Mesenteric fat pad (tissue), 1 donor: Measurements from ENCODE around the gene OR8K5. TPM values are rescaled to one million over a fixed set of nuclear protein-coding genes. Genes with fewer than 3 reads are reported as not detected.
"Not testable (repeated sequence)": the region's sequence is repeated elsewhere in the genome, so short reads cannot be mapped to it uniquely, and the experiment has no call there.

Experiments used
- DNase-seq: peaks from one replicate; pipeline ENCODE4 v3.0.0-alpha.2; 2020; ENCODE audit warnings: low spot score
- long read RNA-seq: library from polyadenylated mRNA; unstranded; transcript quantifications from one replicate; pipeline ENCODE4 v2.0.0, GENCODE V29; 2020
- total RNA-seq: library from RNA; stranded (reverse); fragmentation: NEBNext Ultra II Directional; extraction: Animal tissue kit (Norgen Biotek cat#: 25700); gene quantifications from one replicate; pipeline ENCODE4 v1.2.1, GENCODE V29; 2021
- donor health status: DM: yes; HTN: yes; CAD: no.

Gene OR8K5
- total RNA-seq = not detected
- long read RNA-seq = 0 reads

GRCh38 chr11:56160217-56160616 is at the start of gene OR8K5:
OR8K5 (minus strand) TSS chr11:56160317; CDS start chr11:56160317, 0 bp downstream.
- no peak for DNase-seq

- DNase-seq = no peak
Measured at GRCh38 chr11:56207790-56208189, 47.7 kb upstream of the OR8K5 start.

- DNase-seq = no peak
Measured at GRCh38 chr11:56197367-56197766, 37.2 kb upstream of the OR8K5 start.

GRCh38 chr11:56196705-56197104 is 36.6 kb upstream of the OR8K5 start:
- DNase-seq = no peak

- DNase-seq = no peak
Measured at GRCh38 chr11:56188602-56189001, 28.5 kb upstream of the OR8K5 start.

- no peak for DNase-seq
Measured at GRCh38 chr11:56183459-56183858, 23.3 kb upstream of the OR8K5 start.

GRCh38 chr11:56176318-56176717 is 16.2 kb upstream of the OR8K5 start, which contains the start of gene OR5J2:
OR5J2 (plus strand) TSS chr11:56176618; CDS start chr11:56176618, 0 bp downstream.
- no peak for DNase-seq

- no peak for DNase-seq
Measured at GRCh38 chr11:56172256-56172830, 12.2 kb upstream of the OR8K5 start.

- no peak for DNase-seq
Measured at GRCh38 chr11:56163804-56164203, 3.7 kb upstream of the OR8K5 start.

- DNase-seq = no peak
Measured at GRCh38 chr11:56152333-56152732, 7.8 kb downstream of the OR8K5 start.

GRCh38 chr11:56151376-56151775 is 8.7 kb downstream of the OR8K5 start:
- no peak for DNase-seq

GRCh38 chr11:56143681-56144080 is 16.4 kb downstream of the OR8K5 start:
- DNase-seq = not testable (repeated sequence)

- no peak for DNase-seq
Measured at GRCh38 chr11:56140151-56140661, 19.9 kb downstream of the OR8K5 start, which contains the start of gene OR8J3. OR8J3 (minus strand) TSS chr11:56140201; CDS start chr11:56137718, 2,483 bp downstream.

- no peak for DNase-seq
Measured at GRCh38 chr11:56122073-56122472, 38.0 kb downstream of the OR8K5 start, which contains the start of gene OR8H3. OR8H3 (plus strand) TSS chr11:56122373; CDS start chr11:56122373, 0 bp downstream.

Other genes with a start within 250 kb of the OR8K5 start
- not detected for gene OR5W2, start 245.7 kb downstream of the OR8K5 start, total RNA-seq
- not detected for gene OR5I1, start 223.9 kb downstream of the OR8K5 start, total RNA-seq
- gene OR10AG1, start 190.4 kb downstream of the OR8K5 start, total RNA-seq = not detected
- not detected for gene OR5F1, start 165.7 kb downstream of the OR8K5 start, total RNA-seq
- gene OR5AS1, start 132.7 kb downstream of the OR8K5 start, total RNA-seq = not detected
- not detected for gene OR8I2, start 67.0 kb downstream of the OR8K5 start, total RNA-seq
- gene OR8H2, start 56.6 kb downstream of the OR8K5 start, total RNA-seq = not detected
- gene OR8H3, start 37.9 kb downstream of the OR8K5 start, total RNA-seq = not detected
- gene OR8J3, start 20.1 kb downstream of the OR8K5 start, total RNA-seq = not detected
- not detected for gene OR5J2, start 16.3 kb upstream of the OR8K5 start, total RNA-seq
- gene OR5T2, start 73.9 kb upstream of the OR8K5 start, total RNA-seq = not detected
- not detected for gene OR5T3, start 91.9 kb upstream of the OR8K5 start, total RNA-seq
- not detected for gene OR5T1, start 113.8 kb upstream of the OR8K5 start, total RNA-seq
- gene OR8H1, start 131.9 kb upstream of the OR8K5 start, total RNA-seq = not detected
- not detected for gene OR8K3, start 154.8 kb upstream of the OR8K5 start, total RNA-seq
- gene OR8K1, start 185.7 kb upstream of the OR8K5 start, total RNA-seq = not detected
- gene OR8J1, start 194.0 kb upstream of the OR8K5 start, total RNA-seq = not detected
- gene OR8U1, start 215.3 kb upstream of the OR8K5 start, total RNA-seq = not detected